Activated CD4-positive, alpha-beta T cell treated with anti-CD3 and anti-CD28 coated beads, Interleukin-2, amount 50 U/mL, for 4 hours (primary cell): ENCODE data around the gene DDHD1.
"Not testable (repeated sequence)": the region's sequence is repeated elsewhere in the genome, so short reads cannot be mapped to it uniquely, and the experiment has no call there.

Experiments
- DNase-seq, 2 experiments: peaks; one replicate each; pipeline ENCODE4 v3.0.0-alpha.2; 2020

The DDHD1 gene

DNA sequence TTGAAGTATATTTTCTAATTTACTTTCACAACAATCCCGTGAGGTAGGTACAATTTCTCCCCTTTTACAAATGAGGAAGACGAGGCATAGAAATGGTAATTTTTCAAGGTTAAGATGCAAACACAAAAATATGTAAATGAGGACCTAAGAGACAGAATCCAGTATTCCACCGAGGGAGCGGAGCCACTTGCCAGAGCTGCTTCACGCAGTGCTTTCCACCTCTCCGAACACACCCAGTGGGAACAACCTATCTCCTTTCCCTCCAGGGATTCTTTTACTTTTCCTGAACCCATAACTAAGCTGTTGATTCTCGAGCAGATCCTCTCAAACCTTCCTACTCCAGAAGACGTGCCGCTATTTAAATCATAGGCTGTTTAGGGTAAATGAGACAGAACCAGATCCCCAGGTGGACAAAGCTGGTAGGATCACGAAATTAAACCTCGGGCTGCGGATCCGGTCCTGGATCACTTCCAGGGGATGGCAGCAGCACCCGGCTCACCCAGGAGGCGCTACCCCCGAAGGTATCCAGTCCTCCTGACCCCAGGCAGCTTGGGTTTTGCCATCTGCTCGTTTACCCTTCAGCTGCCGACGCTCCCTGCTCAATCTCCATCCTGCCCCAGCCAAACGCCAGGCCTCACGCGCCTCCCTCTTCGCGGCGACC lies 1.5 kb downstream of the DDHD1 start:
- DNase-seq = peak; percentile 25 to 33

DNA sequence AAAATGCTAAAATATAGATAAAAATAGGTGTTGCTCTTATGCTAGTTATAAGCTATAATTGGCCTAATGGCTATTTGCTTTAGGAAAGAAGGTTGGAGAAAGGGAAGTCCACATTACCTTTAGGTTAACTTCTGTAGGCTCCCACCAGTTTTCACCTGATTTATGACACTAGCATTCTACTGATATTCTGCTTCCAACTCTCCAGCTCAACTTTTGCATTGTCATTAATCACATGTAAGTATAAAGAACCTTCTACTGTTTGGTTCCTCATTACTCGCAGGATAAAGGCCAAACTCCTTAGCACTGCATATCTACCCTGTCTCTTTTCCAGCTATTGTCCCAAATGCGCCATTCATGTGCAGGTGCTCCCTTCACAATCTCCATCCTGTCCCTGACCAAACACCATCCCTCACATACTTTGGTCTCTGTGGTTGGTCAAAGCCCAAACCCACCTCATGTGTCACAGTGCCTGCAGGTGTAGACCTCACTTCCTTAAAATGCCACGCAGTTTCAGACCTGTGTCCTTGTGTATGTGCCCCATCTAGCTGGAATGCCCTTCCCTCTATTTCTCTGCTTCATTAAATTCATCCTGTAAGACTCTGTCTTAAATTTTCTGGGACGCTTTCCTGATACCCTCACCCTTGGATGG lies 3.3 kb downstream of the DDHD1 start:
- no peak for DNase-seq

DNA sequence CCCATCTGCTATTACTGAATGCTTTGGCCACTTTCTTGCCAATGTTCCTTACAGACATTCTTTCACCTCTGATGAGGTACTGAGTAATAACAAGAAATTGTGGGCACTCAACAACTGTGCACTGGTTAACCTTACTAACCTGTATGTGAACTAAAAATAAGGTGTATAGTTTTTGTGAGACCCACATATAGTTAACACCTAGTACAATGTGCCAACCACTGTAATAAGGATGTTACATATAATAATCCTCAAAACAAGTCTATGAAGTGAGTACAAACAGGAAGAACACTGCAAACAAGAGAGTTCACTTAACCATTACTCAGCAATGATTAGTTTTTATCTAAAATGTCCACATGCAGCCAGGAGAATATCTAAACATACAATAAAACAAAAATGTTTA lies 4.5 kb downstream of the DDHD1 start:
- DNase-seq = no peak

DNA sequence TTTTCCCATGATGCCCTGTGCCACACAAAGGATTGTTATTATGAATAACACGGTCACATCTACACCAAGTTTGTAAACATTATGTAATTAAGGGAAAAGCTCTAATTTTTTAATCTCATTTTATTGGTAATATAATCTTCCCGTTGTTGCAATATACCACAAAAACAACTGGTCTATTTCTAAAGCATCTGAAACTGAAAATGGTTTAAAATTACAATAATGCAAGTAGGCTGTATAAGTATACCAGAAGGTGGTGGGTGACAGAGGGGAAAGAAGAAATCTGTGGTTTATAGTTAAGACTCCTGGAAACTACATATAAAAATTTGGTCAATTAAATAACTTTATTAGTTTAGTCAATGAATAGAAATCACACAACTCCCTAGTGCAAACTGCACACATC lies 5.2 kb downstream of the DDHD1 start:
- no peak for DNase-seq

DNA sequence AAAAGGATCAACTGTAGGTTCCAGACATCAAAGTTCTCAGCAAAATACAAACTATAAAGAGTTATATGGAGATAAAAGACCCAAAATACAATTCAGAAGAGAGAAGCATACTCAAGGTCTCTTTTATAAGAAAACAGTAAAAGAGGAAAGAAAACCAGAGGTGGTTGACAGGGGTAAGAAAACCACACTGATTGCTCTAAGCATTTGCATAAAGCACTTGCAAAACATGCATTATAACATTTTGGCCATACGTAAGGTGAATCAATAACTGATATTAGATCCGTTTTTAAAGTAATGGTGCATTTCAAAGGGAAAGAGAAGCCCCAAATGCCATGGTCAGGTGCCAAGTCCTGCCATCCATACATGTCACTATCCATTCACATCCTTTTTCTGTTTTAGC lies 5.9 kb downstream of the DDHD1 start:
- DNase-seq = no peak

DNA sequence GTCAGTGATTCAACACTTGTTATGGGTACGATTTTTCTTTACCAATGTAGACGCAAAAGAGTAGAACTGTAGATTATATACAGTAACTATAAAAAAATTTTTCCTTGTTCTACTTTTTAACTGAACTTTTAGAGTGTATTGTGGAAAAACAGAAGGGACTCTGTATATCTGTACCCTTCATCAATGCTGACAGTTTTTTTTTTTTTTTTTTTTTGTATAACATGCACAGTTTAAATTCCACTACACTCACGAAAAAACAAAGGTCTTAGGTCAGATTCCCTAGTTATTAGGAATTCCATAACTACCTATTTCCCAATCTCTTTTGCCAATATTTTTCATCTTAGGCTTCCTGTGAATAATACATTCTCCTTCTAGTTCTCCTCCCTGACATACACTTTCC lies 6.4 kb downstream of the DDHD1 start:
- no peak for DNase-seq

DNA sequence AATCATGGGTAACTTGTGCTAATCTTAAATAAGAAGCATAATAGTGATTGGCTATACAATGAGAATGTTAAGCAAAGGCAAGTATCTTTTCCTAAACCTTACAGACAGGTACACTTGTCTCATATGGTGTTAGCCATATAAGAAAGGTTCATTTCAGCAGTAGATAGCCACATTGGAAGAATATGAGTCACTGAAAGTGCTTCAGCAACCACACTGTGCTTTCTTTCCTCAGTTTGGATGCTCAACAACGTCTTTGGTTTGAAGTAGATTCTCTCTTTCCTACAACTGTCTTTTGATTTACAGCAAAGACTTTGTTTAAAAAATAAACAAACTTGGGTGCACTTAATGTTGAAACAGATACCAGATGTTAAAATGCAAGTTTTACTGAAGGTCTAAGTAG lies 8.9 kb downstream of the DDHD1 start:
- no peak for DNase-seq

DNA sequence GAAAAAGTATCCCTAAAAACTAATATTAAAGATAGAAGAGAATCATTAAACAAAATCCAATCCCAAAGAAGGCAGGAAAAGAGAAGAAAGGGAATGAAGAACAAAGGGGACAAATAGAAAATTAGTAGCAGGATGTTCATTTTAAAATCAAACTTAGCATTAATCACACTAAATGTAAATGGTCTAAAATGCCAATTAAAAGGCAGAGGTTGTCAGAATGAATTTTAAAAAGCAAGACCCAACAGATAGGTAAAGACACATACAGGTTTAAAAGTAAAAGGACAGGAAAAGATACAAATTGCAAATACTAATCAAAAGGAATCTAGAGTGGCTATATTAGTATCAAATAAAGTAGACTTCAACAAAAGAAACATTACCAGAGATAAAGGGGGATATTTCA lies 12.5 kb downstream of the DDHD1 start:
- DNase-seq = no peak

DNA sequence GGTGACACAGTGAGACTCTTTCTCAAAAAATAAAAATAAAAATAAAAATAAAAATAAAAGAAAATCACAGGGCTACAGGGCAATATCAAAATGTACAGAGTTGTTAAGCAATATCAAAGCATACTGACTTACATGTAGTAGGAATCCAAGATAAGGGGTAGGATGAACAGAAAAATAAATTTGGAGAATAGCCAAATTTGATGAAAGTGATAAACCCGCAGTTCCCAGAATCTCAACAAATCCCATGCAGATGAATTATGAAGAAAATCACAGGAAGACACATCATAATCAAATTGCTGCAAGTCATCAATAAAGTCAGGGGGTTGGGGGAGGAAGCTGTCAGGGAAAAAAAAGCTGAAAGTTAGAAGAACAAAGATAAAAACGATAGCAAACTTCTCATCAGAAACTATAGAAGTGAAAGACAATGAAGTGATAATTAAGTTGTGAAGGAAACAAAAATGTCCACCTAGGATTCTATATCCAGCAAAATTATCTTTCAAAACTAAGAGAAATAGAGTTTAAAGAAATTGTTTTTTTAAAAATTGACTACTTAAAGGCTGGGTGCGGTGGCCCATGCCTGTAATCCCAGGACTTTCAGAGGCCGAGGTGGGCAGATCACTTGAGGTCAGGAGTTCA lies 15.4 kb downstream of the DDHD1 start:
- no peak for DNase-seq

DNA sequence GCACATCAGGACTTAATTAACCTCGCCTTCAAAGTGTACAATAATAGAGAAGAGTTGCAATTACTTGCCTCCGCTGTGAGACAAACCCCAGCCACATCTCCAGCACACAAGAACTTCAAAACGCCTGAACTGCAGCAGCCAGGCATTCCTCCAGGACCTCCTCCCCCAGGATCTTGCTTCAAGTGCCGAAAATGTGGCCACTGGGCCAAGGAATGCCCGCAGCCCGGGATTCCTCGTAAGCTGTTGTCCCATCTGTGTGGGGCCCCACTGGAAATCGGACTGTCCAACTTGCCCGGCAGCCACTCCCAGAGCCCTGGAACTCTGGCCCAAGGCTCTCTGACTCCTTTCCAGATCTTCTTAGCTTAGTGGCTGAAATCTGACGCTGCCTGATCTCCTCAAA lies 22.6 kb downstream of the DDHD1 start:
- not testable (repeated sequence) for DNase-seq

DNA sequence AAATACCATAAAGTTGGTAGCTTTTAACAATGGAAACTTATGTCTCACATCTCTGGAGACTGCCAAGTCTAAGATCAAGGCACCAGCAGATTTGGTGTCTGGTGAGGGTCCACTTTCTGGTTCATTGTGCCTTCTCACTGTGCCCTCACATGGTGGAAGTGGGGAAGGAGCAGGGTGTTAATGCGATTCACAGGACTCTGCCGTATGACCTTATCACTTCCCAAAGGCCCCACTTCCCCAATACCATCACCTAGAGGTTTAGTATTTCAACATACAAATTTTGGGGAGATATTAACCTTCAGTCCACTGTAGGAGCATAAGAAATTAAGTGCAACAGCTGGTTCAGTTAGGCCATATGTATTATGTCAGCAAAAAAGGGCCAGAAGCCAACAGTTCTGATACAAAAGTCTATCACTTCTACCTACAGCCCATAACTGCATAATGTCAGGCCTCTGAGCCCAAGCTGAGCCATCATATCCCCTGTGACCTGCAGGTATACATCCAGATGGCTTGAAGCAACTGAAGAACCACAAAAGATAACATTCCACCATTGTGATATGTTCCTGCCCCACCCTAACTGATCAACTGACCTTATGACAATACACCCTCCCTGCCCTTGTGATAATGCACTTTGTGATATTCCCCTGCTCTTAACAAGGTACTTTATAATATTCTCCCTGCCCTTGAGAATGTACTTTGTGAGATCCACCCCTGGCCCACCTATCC lies 24.7 kb downstream of the DDHD1 start:
- no peak for DNase-seq

DNA sequence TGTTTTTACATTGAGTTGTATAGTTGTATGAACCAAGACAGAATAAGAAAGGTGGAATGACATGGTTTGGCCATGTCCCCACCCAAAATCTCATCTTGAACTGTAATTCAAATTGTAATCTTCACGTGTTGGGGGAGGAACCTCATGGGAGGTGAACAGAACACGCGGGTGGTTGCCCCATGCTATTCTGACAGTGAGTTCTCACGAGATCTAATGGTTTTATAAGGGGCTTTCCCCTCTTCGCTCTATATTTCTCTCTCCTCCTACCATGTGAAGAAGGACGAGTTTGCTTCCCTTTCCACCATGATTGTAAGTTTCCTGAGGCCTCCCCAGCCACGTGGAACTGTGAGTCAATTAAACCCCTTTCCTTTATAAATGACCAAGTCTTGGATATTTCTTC lies 25.3 kb downstream of the DDHD1 start:
- no peak for DNase-seq

DNA sequence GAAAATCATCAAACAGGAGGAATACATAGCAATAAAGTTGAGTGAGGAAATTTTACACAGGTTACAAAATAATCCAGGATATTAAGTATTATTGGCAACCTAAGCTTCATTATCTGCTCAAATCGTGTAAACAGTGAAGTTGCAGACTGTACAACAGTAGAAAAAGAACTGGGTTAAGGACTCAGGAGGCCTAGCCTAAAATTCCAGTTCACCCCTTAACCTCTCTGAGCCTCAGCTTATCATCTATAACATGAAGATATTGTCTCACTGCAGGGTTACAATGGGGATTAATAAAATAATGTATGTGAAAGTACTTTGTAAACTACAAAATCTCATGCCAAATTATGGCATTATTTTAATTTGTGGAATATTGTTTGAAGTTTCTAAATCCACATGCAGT lies 26.0 kb downstream of the DDHD1 start:
- DNase-seq = no peak

DNA sequence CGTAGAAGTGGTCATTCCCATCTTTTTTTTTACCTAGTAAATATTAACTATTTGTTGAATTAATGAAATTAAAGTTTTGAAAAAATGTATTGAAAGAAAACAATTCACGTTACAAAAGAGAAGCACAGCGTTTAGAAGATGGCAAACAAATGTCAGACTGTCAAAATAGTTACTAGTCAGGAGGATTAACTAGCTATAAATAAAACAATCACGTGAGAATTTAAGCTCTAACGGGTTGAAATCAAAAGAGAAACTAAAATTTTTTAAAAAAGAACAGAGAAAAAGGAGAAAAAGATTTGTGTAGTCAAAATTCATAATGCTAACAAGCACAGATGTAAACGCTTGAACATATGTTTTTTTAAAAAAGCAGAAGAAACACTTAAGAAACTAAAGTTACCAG lies 26.4 kb downstream of the DDHD1 start:
- DNase-seq = no peak

DNA sequence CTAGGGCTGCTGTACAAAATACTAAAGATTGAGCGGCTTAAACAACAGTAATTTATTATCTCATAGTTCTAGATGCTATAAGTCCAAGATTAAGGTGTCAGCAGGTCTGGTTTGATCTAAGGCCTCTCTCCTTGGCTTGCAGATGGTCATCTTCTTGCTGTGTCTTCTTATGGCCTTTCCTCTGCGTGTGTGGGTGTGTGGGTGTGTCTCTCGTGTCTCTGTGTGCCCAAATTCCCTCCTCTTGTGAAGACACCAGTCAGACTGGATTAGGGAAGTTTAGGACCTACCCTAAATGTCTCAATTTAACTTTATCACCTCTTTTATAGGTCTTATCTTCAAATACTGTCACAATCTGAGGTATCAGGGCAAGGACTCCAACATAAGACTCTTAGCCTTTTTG lies 28.3 kb downstream of the DDHD1 start:
- DNase-seq = no peak

DNA sequence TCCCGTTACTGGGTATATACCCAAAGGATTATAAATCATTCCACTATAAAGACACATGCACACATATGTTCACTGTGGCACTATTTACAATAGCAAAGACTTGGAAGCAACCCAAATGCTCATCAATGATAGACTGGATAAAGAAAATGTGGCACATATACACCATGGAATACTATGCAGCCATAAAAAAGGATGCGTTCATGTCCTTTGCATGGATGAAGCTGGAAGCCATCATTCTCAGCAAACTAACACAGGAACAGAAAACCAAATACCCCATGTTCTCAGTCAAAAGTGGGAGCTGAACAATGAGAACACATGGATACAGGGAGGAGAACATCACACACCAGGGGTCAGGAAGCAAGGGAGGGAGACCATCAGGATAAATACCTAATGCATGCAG lies 31.7 kb downstream of the DDHD1 start:
- DNase-seq = not testable (repeated sequence)

DNA sequence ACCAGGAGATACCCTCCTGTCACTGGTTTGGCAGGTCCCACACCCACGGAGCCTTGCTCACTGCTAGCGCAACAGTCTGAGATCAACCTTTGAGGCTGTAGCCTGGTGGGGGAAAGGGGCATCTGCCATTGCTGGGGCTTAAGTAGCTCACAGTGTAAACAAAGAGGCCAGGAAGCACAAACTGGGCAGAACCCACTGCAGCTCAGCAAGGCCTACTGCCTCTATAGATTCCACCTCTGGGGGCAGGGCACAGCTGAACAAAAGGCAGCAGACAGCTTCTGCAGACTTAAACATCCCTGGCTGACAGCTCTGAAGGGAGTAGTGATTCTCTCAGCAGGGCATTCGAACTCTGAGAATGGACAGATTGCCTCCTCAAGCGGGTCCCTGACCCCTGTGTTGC lies 35.6 kb downstream of the DDHD1 start:
- not testable (repeated sequence) for DNase-seq

DNA sequence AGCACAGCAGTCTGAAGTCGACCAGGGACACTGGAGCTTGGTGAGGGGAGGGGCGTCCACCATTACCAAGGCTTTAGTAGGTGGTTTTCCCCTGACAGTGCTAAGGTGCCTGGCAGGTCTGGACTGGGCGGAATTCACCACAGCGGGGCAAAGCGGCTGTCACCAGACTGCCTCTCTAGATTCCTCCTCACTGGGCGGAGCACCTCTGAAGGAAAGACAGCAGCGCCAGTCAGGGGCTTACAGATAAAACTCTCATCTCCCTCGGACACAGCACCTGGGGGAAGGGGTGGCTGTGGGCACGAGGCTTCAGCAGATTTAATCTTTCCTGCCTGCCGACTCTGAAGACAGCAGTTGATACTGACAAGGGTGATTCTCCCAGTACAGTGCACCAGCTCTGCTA lies 39.1 kb downstream of the DDHD1 start:
- DNase-seq = no peak

DNA sequence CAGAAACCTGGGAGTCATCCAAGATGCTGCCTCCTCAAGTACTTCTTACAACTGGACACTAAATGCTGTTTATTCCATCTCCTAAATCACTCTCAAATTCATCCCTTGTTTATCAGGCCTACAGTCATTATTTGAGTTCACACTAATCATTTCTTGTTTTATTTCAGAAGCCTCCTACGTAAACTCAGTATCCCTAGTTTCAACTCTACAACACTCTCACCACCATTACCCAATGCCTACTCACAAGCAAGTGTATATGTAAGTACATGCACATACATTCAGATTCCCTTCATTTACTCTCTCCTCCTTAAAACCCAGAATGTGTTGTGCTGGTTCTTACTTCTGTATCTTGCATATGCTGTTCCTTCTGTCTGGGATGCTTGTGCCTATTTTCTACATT lies 43.0 kb downstream of the DDHD1 start:
- no peak for DNase-seq

DNA sequence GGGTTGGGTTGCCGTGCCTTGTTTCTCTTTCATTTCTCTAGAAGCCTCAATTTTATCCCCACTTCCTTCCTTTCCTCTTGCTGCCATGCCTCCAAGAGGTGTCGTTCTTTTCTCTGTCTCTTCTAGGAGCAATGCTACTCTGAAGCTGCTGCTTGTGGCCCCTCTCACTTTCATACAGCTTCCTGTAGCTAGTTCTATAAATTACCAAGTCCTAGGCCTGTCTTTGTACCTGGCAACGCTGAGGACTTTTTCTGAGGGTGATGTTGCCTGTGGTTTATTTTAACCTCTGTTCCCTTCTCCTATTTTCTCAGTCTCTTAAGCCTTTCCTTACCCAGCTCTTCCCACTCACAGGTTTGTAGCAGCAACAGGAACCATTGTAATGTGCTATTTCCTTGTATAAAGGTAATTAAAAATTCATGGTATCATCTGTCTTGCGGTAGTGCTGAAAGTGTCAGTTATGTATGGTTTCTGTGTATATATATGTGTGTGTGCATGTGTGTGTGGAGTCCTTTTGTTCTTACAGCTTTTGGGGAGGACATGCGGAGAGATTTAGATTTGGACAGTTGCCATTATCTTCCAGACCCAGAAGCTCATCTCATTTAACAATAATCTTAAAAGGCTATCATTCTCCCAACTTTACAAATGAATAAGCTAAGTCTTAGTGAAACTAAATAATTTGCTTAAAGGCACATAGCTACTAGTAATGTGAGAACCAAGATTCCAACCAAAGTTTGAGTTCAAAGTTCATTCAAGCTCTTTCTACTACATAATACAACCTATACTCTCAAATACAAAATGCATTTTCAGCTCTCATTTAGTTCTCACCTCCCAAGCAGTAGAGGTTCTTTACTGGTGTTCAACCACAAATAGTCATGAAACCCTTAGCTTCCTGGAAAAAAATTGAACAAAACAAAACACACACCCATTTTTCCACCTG lies 43.8 kb downstream of the DDHD1 start:
- peak; percentile 41 to 43 for DNase-seq

DNA sequence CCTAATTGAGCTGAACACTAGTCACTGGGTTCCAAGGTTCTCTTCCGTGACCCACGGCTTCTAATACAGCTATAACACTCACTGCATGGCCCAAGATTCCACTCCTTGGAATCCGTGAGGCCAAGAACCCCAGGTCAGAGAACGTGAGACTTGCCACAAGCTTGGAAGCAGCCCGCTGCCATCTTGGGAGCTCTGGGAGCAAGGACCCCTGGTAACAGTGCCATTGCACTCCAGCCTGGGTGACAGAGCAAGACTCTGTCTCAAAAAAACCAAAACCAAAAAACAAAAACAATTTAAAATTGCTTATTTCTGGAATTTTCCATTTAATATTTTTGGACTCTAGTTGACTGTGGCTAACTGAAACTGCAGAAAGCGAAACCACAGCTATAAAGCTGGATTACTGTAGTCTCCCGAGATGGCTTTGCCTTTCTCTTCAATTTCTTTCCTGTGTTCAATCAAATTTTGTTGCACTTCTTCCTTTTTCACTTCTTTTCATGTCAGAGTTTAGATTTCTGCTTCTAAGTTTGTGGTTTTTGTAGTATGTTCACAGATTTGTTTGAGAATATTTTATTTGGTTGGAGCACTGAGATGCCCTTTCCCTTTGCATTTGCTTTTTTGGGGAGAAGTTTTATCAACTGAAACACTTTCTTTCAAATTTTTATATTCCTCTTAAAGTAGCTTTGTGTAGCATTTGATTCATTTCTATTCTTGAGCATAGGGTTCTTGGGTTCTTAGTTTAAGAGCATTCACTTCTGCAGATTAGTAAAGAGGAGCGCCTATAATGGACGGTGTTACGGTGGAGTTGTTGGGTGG lies 44.6 kb downstream of the DDHD1 start:
- no peak for DNase-seq

DNA sequence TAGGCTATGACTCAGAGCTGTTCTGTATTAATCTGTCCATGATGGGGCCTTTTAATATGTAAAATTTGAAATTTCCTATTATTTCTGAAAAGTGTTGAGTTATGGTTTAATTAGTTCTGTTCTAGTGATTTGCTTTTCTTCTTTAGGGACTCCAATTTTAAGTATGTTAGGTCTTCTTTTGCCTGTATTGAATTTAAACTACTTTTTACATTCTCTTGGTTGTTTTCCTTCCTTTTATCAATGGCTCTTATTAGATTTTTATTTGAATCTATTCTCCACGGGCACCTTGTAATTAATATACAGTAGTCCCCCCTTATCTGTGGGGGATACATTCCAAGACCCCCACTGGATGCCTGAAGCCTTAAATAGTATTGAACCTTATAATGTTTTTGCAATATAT lies 46.4 kb downstream of the DDHD1 start:
- DNase-seq = no peak
